Measurements from ENCODE around the gene GPR63.

DNA sequence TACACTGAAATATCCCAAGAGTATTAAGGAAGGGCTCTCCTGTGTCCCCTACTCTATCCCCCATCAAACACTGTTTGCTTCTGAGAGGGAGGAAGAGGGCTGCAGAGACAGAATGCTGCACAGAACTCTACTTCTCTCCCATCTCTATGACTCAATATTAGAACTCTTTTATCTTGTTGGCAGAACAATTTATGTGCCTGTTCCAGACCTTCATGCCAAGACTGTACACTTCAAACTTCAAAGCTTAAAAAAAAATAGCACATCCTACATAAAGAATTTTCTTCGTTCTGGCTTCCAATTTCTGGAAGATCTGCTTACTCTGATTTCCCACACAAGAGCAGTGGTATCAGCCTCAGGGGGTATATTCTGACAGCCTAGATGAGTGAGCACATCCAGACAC is 19.6 kb upstream of the GPR63 start:
- TF ChIP-seq POLR2A (IDR thresholded peaks at IDR 0.05), result no peak
- TF ChIP-seq, protein P1, sequence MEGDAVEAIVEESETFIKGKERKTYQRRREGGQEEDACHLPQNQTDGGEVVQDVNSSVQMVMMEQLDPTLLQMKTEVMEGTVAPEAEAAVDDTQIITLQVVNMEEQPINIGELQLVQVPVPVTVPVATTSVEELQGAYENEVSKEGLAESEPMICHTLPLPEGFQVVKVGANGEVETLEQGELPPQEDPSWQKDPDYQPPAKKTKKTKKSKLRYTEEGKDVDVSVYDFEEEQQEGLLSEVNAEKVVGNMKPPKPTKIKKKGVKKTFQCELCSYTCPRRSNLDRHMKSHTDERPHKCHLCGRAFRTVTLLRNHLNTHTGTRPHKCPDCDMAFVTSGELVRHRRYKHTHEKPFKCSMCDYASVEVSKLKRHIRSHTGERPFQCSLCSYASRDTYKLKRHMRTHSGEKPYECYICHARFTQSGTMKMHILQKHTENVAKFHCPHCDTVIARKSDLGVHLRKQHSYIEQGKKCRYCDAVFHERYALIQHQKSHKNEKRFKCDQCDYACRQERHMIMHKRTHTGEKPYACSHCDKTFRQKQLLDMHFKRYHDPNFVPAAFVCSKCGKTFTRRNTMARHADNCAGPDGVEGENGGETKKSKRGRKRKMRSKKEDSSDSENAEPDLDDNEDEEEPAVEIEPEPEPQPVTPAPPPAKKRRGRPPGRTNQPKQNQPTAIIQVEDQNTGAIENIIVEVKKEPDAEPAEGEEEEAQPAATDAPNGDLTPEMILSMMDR (IDR thresholded peaks at IDR 0.05), result no peak
